Measurements from ENCODE around the gene C1QTNF1.

C1QTNF1 gene, protein sequence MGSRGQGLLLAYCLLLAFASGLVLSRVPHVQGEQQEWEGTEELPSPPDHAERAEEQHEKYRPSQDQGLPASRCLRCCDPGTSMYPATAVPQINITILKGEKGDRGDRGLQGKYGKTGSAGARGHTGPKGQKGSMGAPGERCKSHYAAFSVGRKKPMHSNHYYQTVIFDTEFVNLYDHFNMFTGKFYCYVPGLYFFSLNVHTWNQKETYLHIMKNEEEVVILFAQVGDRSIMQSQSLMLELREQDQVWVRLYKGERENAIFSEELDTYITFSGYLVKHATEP

DNA sequence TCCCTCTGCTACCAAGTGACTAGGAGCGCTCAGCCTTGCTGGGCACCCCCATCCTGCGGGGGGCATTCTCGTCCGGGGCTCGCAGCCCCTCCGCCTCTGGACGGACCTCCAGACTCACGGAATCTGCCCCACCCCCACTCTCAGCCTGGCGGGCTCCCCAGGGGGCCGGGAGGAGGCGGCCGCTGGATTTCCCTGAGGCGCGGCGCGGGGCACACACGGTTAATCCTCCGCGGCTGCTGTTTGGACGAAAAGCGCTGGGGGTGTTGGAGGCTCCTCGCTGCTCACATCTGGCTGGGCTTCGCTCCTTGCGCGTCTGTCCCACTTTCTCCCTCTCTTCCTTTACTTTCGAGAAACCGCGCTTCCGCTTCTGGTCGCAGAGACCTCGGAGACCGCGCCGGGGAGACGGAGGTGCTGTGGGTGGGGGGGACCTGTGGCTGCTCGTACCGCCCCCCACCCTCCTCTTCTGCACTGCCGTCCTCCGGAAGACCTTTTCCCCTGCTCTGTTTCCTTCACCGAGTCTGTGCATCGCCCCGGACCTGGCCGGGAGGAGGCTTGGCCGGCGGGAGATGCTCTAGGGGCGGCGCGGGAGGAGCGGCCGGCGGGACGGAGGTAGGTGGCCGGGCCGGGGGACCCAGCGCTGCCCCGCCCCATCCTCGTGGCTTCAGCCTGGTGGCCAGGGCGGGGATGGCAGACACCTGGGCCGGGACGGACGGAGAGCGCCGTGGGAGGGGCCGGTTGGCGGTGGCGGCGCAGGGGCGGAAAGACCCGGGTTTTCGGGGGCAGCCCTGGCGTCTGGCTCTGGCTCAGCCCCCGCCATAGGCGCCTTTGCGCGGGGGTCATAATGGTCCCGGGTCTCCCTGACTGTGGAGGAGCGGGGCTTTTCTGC is at the start of gene C1QTNF1:
Gene C1QTNF1, plus strand, starts transcription at position 284 of the 886 bp plus-strand sequence. CDS start 19,800 bp downstream, outside the sequence.
- no peak for DNase-seq (ENCODE audit: low read depth in 2 of 2)

DNA sequence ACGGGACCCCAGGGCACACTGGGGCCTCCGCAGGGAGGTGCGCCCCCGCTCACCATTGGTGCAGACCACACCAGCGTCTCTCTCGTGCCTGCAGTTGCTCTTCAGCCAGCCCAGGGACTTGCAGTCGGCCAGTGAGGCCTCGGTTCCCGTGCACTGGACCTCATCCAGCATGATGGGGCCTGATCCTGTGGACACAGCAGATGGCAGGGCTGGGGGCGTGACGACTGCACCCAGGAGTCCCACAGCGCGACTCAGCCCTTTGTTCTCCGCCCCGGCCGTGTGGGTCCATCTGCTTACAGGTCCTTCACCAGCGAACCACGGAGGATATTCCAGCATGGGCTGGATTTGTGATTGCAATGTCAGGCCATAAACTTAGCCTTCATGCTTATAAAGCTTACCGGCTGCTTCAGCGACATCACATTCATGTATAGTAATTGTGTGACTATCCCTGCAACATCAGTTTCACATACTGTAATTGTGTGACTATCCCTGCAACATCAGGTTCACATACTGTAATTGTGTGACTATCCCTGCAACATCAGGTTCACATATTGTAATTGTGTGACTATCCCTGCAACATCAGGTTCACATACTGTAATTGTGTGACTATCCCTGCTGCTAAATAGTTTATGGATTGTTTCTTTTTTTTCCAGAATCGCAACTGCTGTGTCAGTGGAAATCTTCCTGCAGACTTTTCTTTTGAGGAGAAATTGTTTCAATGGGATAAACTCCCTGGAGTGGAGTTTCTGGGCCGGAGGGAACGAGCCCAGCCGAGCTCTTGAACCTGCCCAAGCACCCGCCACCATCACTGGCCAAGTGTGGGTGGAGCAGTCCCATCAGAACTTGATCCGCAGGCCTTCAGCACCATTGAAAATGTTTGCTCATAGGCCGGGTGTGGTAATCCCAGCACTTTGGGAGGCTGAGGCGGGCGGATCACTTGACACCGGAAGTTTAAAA is 49.1 kb upstream of the C1QTNF1 start:
- DNase-seq (ENCODE audit: low read depth in 2 of 2) = no peak

DNA sequence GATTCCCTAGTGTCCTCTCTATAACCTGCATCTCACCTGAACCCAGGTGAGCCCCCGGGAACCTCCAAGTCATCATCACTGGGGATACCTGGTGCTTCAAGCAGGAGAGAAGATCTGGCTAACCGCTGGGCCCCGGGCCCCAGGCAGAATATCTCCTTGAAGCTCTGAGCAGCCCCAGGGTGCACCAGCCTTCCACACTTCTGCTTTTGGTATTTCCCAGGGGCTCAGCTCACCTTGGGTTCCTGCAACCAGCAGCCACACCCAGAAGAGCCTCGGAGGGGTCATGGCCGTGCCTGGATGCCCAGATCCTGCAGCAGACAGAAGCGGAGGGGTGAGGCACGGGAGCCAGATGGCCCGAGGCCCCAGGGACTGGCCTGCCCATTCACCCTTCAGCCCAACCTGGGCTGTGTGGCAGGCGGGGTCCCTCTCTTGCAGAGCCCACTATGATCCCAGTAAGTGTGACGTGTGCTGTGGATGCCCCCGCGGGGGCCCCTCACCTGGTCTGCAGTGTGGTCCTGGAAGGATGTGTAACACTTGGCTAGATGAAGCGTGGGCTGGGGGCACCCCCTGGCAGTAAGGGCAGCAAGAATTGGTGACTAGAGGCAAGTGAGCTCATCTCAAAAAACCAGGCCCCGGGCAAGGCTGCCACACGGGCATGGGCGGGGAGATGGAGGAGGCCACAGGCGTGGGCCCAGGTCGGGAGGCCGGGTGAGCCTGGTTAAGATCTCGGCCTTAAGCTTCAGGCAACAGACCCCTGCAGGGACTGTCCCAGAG is 46.9 kb upstream of the C1QTNF1 start:
- no peak for DNase-seq (ENCODE audit: low read depth in 2 of 2)

DNA sequence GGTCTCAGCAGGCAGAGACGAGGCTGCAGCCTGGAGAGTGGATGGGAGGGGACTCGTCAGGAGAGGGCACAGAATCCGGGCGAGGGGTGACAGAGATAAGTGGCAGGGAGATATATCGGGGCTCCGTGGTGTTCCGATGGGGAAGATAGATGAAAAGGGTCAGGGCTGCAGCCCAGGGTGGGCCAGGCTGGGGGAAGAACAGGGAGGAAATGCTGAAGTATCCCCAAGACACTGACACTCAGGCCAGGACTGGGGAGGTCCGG is 46.4 kb upstream of the C1QTNF1 start:
- no peak for DNase-seq (ENCODE audit: low read depth in 2 of 2)

DNA sequence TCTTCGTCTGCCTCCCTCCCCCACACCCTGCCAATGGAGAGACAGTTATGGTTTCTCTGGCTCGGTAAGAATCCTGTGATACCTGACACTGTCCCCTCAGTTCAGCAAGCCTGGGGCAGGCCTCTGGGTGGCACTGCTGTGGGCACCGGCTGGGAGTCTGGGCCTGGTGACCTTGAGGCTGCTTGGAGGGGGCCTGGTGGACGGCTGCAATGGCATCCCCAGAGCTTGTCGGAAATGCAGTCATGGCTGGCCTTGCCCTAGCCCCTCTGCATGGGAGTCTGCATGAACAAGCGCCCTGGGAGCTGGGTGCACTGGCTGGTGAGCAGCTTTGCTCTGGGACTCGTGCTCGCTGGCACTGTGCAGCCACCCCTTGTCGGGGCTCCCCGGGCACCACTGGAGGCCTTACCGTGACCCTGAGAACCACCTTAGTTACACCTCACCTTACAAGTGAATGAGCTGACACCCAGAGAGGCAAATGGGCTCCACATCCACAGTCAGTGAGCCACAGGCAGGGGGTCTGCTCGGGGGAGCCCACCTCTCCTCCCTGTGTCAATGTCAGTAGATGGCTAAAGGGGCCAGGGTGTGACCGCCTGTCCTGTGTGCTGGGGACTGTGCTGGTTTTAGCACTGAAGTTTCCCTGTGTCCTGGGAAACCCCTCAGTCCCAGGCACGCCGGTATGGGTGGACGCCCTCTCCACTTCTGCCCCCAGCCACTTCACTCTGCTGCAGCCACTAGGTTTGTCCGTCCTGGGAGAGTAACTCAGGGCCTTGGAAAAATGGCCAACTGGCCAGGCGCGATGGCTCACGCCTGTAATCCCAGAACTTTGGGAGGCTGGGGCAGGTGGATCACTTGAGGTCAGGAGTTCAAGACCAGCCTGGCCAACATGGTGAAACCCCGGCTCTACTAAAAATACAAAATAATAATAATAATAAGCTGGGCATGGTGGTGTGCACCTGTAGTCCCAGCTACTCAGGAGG is 45.7 kb upstream of the C1QTNF1 start:
- DNase-seq (ENCODE audit: low read depth in 2 of 2) = no peak

DNA sequence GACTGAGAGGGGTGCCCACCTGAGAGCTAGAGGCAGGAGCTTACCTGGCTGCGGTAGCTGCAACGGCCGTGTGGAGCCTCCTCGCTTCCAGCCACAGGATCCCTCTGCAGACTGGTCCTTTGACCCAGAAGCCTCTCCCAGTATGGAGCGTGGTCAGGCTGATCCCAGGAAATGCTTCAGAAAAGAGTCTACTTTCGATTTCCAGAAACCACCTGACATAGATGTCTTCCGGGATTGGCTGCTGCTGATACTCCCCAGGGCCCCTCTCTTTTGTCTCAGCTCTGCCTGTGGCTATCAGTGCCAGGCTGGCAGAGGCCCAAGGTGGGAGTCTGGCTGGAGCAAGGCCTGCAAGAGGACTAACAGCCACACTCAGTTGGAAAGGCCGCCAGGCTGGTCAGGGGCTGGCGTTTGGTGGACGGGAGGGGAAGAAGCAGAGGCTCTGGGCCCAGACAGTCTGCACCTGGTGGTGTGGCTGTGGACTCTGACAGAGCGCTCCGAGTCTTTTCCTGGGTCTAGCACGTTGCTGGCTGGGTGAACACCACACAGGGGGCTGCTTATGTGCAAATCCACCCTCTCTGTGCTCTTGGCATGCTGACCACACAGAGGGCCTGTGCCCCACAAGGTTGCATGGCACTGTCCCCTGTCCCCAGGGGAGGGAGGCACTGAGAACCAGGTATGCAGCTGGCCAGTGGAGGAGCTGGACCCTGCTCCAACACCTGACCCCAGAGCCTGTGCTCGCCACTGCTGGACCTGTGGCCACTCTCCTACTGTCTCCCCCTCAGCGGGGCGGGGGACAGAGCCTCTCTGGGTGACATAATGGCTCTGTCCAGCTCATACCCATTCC is 44.0 kb upstream of the C1QTNF1 start, which contains the start of gene LGALS3BP:
Gene LGALS3BP, minus strand, starts transcription at position 144 of the 844 bp plus-strand sequence. CDS start 2,732 bp downstream, outside the sequence.
- no peak for DNase-seq (ENCODE audit: low read depth in 2 of 2)

DNA sequence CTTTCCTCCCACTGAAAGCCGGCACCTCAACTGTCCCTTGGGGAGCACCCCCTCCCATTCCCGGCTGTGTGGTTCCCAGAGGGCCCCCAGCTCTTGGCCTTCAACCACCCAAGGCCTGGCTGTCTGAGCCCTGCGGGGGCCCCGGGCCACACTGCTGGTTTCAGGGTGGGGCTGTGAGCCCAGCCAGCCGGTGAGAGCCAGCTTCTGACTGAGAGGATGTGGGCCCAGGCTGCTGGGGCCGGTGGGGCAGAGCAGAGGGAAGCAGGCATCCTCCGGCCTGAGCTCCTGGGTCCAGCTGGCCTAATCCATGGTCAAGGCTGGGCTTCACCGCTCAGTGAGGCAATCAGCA is 43.4 kb upstream of the C1QTNF1 start:
- no peak for DNase-seq (ENCODE audit: low read depth in 2 of 2)

DNA sequence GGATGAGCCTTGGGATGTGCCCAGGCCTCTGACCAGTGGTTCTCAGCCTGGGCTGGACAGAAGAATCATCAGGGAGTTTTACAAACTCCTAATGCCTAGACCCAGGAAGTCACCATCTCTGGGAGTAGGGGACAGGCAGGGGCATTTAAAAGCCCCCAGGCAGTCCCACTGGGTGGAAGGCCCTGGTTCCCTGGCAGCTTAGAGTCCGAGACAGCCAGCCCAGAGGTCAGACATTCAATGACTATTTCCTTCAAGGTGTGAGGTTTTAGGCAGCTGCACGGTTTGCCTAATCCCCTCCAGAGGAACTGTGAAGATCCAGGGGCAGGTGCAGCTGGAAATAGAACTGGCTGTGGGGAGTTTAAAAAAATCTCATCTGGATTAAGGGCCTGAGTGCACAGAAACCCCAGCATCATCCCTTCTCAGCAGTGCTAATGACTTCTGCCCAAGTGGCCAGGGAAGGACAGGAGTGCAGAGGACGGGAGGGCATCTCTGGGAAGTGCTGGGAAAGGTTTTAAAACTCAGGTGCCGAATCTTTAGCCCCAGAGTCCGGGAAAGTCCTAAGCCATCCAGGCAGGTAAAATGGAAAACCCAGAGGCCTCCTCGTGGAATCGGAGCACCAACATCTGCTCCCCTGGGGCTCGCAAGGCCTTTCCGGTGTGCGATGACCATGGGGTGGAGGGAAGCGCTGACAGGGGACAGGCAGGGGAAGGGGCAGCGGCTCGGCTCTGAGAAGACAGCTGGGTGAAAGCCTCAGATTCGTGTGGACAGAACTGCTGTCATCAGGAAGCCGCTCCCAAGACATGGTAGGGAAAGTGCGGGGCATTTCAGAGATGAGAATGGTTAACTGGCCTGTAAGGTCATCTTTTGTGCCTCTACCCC is 42.7 kb upstream of the C1QTNF1 start:
- DNase-seq (ENCODE audit: low read depth in 2 of 2) = no peak

DNA sequence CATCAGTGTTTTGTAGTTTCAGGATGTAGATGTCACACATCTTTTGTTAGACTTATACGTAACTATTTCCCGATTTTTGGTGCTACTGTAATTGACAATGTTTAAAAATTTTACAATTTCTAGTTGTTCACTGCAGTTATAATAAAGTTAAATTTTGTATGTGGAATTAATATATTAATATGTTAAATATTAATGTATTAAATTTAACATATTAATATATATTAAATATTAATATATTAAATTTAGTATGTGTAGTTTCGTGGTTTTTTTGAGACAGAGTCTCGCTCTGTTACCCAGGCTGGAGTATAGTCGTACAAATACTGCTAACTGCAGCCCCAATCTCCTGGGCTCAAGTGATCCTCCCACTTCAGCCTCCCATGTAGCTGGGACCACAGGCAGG is 38.6 kb upstream of the C1QTNF1 start:
- DNase-seq (ENCODE audit: low read depth in 2 of 2) = no peak

DNA sequence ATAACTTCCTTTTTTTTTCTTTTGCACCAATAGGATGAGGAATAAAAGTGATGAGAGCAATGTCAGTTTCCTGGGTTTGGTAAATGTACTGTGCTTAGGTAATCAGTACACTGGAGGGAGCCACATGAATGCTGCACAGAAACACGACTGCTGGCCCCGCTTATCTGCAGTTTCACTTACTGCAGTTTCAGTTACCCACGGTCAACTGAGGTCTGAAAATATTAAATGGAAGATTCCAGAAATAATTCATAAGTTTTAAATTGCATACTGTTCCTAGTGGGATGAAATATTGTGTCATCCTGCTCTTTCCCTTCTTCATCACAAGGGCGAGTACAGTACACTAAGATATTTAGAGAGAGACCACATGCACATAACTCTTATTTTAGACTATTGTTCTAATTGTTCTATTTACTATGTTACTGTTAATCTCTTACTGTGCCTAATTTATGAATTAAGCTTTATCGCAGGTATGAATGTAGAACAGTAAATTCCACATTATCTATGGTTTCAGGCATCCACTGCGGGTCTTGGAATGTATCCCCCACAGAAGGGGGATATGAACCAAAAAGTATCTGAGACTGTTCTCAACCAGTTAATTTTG is 37.8 kb upstream of the C1QTNF1 start:
- DNase-seq (ENCODE audit: low read depth in 2 of 2) = no peak

DNA sequence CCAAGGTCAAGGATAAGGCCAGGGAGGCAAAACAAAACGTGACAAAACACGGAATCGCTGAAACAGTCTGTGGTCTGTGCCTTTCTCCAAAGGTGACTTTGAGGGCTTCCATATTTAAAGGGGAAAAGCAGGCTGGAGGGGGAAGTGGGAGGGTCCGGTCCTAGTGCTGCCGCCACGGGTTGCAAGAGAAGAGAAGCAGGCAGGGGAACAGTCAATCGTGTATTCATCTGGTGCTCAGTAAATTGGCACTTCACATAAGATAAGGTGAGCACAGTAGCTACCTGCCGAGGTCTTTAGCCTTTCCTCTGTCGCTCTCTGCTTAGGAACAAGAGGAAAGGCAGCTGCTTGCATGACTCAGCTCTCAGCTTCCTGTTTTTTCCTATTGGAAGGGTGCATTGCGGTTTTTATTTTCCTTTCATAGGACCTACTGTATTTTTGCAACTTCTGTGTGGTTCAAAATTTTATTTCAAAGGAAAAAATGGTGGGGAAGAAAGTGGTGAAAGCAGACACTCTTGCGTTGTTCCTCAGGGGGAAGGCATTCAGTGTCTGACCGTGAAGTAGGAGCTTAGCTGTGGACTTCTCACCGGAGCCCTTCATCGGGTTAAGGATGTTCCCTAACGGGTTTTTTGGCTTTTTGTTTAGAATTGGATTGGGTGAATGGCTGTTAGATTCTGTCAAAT is 37.2 kb upstream of the C1QTNF1 start:
- DNase-seq (ENCODE audit: low read depth in 2 of 2) = no peak

DNA sequence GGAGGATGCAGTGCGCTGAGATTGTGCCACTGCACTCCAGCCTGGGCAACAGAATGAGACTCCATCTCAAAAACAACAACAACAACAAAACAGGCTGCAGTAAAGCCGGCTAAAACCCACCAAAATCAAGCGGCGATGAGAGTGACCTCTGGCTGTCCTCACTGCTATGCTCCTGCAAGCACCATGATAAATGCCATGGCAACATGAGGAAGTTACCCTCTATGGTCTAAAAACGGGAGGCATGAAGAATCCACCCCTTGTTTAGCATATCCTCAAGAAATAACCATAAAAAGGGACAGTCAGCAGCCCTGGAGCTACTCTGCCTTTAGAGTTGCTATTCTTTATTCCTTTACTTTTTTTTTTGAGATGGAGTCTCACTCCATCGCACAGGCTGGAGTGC is 35.8 kb upstream of the C1QTNF1 start:
- DNase-seq (ENCODE audit: low read depth in 2 of 2) = no peak

DNA sequence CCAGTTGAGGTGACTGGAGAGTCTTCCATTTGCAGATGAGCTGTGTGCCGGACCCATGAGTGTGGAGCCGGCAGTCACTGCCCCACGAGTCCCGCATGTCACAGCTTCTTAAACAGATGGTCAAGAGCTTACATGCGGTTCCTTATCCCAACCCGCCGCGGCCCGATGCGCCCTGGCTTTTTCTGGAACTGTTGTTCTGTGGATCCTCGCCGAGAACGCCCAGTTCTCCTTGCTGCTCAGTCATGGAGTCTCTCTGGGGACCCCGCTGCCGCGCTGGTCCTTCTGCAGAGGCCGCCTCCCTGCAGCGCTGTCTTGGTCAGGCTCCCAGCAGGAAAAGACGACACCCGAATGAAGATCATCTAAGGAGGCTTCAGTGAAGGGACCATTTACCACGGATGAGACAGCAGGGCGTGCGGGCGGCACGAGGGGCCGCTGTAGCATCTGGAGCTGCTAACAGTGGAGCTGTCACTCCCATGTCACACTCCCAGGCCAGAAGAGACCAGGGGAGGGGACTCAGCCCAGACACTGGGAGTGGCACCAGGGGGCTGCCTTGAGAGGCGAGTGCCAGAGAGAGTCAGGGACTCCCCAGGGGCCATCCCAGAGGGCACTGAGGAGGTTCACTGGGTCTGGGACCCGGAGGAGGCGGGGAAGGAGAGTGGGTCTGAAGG is 33.5 kb upstream of the C1QTNF1 start:
- no peak for DNase-seq (ENCODE audit: low read depth in 2 of 2)

DNA sequence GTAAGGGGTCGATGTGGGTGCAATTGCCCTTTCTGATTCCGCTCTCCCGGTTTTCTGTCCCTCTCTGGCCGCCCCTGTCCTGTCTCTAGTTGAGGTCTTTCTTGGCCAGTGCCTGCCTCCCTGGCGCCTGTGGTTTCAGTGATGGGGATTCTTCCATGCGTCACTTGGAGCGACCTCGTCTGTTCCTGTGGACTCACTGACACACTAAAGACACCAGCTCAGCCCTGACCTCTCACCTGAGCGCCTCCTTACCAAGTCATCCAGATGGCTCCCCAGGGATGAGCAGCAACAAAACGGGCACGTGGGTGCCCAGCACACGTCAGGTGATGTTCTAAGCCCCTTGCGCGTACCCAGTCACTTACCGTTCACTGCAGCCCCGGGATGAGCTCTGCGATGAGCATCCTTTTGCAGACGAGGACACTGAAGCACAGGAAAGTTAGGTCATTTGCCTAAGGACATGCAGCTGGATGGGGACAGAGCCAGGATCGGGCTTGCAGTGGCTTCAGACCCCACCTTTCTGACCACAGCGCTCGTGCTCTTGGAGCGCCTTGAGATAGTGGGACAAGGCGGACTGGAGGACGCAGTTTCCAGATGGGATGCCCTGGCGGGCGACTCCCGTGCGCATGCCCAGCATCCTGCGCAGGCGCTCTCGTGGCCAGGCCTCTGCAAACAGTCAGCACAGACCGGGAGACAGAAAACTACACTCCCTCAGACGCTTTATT is 32.8 kb upstream of the C1QTNF1 start:
- no peak for DNase-seq (ENCODE audit: low read depth in 2 of 2)

DNA sequence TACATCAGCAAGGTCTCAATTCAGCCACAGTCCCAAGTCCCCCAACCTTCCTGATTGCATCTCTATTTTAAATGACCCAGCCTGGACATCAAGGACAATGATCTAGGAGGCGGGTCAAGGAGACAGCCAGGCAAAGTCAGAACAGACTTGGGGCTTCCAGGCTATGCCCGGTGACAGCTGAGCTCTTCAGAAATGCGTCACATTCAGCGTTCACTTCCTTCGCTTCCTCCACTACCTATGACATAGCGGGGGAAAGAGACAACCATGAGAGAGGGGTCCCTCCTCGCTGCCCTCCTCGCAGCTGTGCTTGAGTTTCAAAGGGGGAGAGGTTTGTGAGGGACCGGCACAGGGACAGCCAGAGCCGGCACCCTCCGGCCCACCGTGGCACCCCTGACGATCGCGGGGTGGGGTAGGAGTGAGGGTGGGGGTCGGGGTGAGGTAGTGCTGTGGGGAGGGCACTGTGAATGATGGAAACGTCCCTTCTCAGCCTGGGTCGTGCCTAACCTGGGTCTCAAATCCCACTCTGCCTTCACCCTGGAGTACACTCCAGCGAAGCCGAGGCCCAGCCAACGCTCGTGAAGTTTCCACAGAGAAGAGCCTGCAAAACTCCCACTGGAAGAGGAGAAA is 31.9 kb upstream of the C1QTNF1 start:
- DNase-seq (ENCODE audit: low read depth in 2 of 2) = no peak
